Non-pigmented ciliary epithelial cell (primary cell): Measurements from ENCODE around the gene STARD7.

Experiments used
- DNase-seq: peaks from one replicate; pipeline ENCODE4 v3.0.0-alpha.2; 2010; ENCODE audit warnings: low read depth

STARD7 gene

GRCh38 chr2:96197546-96198255 is 10.9 kb downstream of the STARD7 start:
- DNase-seq, result no peak

- DNase-seq, result no peak
Observed at GRCh38 chr2:96195410-96196066, 13.1 kb downstream of the STARD7 start.

GRCh38 chr2:96191937-96192670 is 16.5 kb downstream of the STARD7 start:
- no peak for DNase-seq

- no peak for DNase-seq
Observed at GRCh38 chr2:96188821-96189526, 19.7 kb downstream of the STARD7 start.

- no peak for DNase-seq
Observed at GRCh38 chr2:96186562-96186961, 22.1 kb downstream of the STARD7 start.

GRCh38 chr2:96185516-96185915 is 23.1 kb downstream of the STARD7 start:
- no peak for DNase-seq

- no peak for DNase-seq
Observed at GRCh38 chr2:96184989-96185388, 23.6 kb downstream of the STARD7 start.

- no peak for DNase-seq
Observed at GRCh38 chr2:96184188-96184587, 24.4 kb downstream of the STARD7 start.

GRCh38 chr2:96181529-96181928 is 27.1 kb downstream of the STARD7 start:
- no peak for DNase-seq

- no peak for DNase-seq
Observed at GRCh38 chr2:96180521-96180920, 28.1 kb downstream of the STARD7 start.

- DNase-seq, result no peak
Observed at GRCh38 chr2:96180002-96180401, 28.6 kb downstream of the STARD7 start.

GRCh38 chr2:96176661-96177060 is 32.0 kb downstream of the STARD7 start:
- DNase-seq, result no peak

- no peak for DNase-seq
Observed at GRCh38 chr2:96175951-96176350, 32.7 kb downstream of the STARD7 start.

GRCh38 chr2:96174251-96175144 is 34.1 kb downstream of the STARD7 start:
- DNase-seq, result no peak

- no peak for DNase-seq
Observed at GRCh38 chr2:96171831-96172230, 36.8 kb downstream of the STARD7 start.

GRCh38 chr2:96170626-96171025 is 38.0 kb downstream of the STARD7 start:
- DNase-seq, result no peak

GRCh38 chr2:96169868-96170507 is 38.6 kb downstream of the STARD7 start:
- DNase-seq, result no peak

GRCh38 chr2:96167407-96168013 is 41.1 kb downstream of the STARD7 start:
- no peak for DNase-seq

GRCh38 chr2:96164459-96165184 is 44.0 kb downstream of the STARD7 start:
- DNase-seq, result no peak
